22Rv1 (cell line): ENCODE data around the gene KIAA0232.
"Not testable (repeated sequence)": the region's sequence is repeated elsewhere in the genome, so short reads cannot be mapped to it uniquely, and the experiment has no call there.

Experiments used
- H3K27ac ChIP-seq: fragments of 450-650 bp; 2 replicates; pipeline ENCODE4 v1.5.1; 2017
- ZFX ChIP-seq: fragments of 450-650 bp; IDR thresholded peaks from 2 replicates; pipeline ENCODE4 v1.6.1; 2017; ENCODE audit warnings: antibody characterized with exemption, borderline replicate concordance
- TF ChIP-seq, protein P1 (sequence below): fragments of 450-650 bp; IDR thresholded peaks from 2 replicates; pipeline ENCODE4 v1.5.1; 2017; ENCODE audit warnings: mild to moderate bottlenecking

KIAA0232 gene

DNA sequence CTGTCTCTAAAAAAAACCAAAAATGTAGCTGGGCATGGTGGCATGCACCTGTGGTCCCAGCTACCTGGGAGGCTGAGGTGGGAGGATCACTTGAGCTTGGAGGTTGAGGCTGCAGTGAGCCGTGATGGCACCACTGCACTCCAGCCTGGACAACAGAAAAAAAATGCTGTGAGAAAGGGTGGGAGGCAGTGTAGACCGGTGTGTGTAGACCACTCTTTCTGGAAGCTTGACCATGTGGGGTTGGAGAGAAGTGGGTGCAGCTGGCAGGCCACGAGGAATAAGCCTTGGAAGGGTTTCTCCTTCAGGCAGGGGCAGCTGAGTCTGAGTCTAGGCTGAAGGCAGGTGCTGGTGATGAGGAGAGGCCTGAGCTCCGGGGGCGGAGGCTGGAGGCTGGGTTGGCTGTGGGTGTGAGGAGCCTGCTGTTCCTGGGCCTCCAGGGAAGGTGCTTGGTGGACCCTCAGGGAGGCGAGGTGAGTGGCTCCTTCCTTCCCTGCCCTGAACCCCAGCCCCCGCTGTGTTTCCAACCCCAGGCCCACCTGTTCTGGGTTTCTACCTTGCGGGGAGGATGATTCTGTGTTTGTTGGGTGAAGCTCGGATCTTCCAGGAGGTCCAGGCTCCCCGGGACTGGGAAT lies 117.8 kb downstream of the KIAA0232 start:
- no peak overlapping the region for H3K27ac ChIP-seq
- TF ChIP-seq, protein P1, sequence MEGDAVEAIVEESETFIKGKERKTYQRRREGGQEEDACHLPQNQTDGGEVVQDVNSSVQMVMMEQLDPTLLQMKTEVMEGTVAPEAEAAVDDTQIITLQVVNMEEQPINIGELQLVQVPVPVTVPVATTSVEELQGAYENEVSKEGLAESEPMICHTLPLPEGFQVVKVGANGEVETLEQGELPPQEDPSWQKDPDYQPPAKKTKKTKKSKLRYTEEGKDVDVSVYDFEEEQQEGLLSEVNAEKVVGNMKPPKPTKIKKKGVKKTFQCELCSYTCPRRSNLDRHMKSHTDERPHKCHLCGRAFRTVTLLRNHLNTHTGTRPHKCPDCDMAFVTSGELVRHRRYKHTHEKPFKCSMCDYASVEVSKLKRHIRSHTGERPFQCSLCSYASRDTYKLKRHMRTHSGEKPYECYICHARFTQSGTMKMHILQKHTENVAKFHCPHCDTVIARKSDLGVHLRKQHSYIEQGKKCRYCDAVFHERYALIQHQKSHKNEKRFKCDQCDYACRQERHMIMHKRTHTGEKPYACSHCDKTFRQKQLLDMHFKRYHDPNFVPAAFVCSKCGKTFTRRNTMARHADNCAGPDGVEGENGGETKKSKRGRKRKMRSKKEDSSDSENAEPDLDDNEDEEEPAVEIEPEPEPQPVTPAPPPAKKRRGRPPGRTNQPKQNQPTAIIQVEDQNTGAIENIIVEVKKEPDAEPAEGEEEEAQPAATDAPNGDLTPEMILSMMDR: no peak
- no peak for TF ChIP-seq ZFX

DNA sequence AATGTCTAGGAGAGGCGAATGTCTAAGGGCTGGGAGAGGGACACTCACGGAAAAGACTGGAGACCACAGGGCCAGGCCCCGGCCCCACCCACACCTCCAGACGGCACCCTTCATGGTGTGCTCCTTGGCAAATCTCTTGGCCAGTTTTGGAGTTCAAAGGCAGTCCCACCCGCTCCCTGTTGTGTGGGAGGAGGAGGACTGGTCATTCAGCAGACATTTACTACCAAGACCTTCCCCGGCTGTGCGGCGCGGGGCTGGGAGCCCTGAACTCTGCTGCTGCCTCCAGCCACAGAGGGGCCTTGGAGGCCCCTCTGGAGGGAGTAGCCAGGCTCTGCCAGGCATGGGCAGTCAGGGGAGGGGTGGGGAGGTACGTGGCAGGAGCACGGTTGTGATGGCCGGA lies 118.4 kb downstream of the KIAA0232 start:
- no peak overlapping the region for H3K27ac ChIP-seq
- no peak for TF ChIP-seq ZFX
- TF ChIP-seq, protein P1: no peak

DNA sequence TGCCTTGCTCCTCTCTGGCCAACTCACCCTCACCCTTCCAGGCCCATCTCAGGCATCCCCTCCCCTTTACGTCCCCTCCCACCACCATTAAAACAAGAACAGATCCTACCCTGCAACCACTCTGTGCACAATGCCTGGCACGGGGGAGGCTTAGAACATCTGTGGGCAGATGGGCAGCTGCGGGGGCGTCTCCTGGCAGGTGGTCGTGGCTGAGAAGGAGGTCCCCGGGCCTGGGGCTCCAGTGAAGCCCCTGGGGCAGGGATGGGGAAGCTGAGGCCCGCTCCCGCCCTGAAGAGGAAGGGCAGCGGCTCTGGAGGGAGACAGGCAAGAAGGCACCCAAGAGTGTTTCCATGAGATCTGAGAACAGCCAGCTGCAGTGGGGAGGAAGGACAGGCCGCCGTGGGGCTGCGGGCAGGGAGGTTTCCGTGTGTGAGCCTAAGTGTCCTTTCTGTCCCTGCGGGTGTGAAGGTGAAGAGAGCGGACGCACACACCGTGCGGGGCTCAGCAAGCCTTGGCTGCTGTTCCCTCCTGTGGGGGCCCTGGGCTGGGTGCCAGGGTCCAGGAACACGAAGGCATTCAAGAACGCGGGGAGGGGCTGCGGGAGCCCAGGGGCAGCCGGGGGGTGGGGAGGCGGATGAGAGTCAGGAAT lies 119.3 kb downstream of the KIAA0232 start:
- TF ChIP-seq, protein P1: no peak
- TF ChIP-seq ZFX: no peak
- no peak overlapping the region for H3K27ac ChIP-seq

DNA sequence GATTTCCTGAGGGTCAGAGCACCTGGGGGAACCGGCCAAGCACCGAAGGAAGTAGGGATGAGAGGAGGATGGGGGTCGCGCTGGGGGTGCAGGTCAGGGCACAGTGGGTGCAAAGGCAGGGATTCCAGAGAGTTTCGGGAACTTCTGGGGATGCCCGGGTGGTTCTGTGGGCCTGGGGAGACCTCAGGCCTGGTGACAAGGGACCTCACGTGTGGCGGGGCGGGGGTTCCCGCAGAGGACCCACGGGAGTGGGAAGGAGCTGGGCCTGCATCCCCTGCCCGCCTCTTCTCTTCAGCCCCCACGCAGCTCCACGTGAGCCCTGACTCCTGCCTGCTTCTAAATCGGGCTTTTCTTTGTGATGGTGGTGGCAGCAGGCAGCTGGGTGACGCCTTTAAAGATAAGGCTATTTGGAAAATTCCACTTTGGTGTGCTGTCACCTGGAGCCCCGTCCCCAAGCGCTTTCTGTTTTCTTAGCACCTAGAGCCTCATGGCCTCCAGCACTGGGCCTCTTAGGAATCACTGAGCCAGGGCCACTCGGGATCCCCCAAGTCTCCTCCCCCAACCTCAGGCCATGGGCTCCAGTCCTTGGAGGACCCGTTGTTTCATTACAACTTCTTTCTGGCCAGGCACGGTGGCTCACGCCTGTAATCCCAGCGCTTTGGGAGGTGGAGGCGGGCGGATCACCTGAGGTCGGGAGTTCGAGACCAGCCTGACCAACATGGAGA lies 120.0 kb downstream of the KIAA0232 start:
- no peak overlapping the region for H3K27ac ChIP-seq
- no peak for TF ChIP-seq ZFX
- TF ChIP-seq, protein P1: no peak

DNA sequence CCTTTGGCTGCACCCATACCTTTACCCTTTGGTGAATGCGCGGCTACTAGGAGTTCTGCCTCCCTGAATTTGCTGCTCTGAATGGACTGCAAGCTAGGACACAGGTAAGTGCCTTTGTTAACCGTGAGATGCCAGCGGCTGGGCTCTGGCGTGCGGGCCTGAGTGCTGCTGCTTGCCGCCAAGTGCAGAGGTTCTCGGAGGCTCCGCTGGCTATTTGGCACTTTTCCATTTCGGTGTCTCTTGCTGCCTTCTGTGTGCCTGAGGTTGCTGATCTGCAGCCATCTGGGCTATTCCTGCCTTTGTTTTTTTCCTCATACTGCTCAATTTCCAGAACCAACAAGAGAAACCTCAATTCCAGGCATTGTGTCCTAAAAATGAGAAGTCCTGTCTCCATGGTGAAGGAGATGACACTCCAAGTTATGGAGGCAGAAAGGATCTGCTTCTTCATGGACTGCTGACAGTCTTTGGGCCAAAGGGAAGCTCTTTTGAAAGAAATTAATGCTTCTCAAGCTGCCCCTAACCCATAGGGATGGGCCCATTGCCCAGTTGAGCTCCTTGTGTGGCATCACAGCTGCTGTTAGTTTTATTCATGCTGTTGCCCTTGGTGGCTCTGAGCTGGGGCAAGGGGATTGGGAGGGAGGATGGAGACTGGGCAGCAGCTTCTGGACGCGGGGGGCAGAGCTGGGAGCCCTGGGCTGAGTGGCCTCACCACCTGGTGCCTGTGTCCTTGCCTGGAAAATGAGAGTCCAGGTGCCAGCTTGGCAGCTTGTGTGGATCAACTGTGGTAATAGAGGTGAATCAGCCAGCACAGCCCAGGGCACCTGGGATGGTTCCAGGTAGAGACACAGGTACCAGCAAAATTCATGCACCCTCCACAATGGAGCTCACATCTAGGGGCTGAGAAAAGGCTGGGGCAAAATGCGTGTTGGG lies 123.3 kb downstream of the KIAA0232 start:
- TF ChIP-seq, protein P1: no peak
- TF ChIP-seq ZFX: no peak
- no peak overlapping the region for H3K27ac ChIP-seq

DNA sequence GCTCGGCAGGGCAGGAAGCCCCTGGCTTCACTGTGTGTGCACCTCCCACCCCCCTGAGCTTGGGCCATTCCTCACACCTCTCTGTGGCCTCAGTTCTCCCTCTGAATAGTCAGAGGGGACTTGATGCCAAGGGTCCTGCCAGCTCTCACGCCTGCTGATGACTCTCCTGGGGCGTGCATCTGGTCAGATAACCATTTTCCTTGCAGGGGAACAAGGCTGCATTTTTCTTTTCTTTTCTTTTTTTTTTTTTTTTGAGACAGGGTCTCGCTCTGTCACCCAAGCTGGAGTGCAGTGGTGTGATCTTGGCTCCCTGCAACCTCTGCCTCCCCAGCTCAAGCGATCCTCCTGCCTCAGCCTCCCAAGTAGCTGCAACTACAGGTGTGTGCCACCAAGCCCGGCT lies 124.0 kb downstream of the KIAA0232 start:
- H3K27ac ChIP-seq: not testable (repeated sequence)

DNA sequence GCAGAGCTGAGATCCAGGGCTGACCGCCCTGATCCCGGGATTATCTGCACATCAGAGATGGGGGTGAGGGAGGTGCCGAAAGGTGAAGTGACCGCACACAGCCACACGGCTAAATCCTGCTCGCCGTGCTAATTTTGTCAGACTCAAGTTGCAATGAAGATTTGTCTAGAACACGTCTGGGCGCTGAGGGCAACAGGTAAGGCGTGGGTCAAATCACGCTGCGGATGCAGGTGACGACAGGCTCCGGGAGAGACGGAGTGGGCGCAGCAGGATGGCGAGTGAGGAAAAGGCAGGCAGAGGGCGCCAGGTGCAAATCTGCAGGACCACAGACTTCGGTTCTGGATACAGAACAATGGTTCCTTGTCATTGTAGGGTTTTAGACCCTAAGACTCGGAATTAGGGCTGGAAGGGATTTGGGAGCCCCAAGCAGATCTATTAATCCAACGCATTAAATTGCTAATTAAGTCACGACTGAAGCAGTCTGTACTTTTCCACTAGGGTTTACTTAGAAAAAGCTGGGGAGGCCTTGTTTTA lies 125.2 kb downstream of the KIAA0232 start:
- H3K27ac ChIP-seq: no peak overlapping the region
- TF ChIP-seq ZFX: no peak
- TF ChIP-seq, protein P1: peak; percentile 78
